ENCODE measurements around the gene SETDB1.
A peak's percentile ranks its signal among the peaks of the same experiment; 100 is the strongest.

SETDB1 gene

GRCh38 chr1:151002611-151003010, 76.4 kb downstream of the SETDB1 start:
- H3K27ac ChIP-seq (ENCODE audit: insufficient read depth in 1 of 2, low read depth in 1 of 2, low read length in 2 of 2, poor library complexity in 1 of 2, severe bottlenecking in 2 of 2): no peak overlapping the region
- WGBS (ENCODE audit: insufficient coverage): no CpG with 5 or more reads among the region's 2 CpGs
- POLR2A ChIA-PET: interaction anchor here (1.1 kb wide), 1 partner anchor 155 kb away, joined by 4 read pairs; no protein-coding TSS in a partner anchor

GRCh38 chr1:151003180-151003579, 77.0 kb downstream of the SETDB1 start:
- Histone ChIP-seq H3K9me3 (ENCODE audit: control extremely low read depth in 1 of 5, control insufficient read depth in 4 of 5, insufficient read depth in 2 of 5, low read depth in 1 of 5, low read length in 4 of 5) (no peaks in the 10 kb centered on the region), H3K4me3 (ENCODE audit: control insufficient read depth in 1 of 7, extremely low read depth in 1 of 7, insufficient read depth in 4 of 7, low read depth in 2 of 7, low read length in 6 of 7) (peak overlapping the region in 5 of 7 experiments; percentile 17 to 63 (median 35)), H3K27me3 (replicated peaks in 2 of 5; ENCODE audit: control insufficient read depth in 4 of 5, insufficient read depth in 5 of 5, low read length in 4 of 5) (no peaks in the 10 kb centered on the region), H3K36me3 (ENCODE audit: control insufficient read depth in 4 of 4, insufficient read depth in 4 of 4, low read length in 3 of 4) (peaks cover 0 to 17% (median 8%) of the 10 kb centered on the region in 4 experiments), H3K27ac (ENCODE audit: insufficient read depth in 1 of 2, low read depth in 1 of 2, low read length in 2 of 2, poor library complexity in 1 of 2, severe bottlenecking in 2 of 2) (peak overlapping the region in 1 of 2 experiments; percentile 49), H3K4me1 (ENCODE audit: control extremely low read depth in 1 of 4, control insufficient read depth in 4 of 4, insufficient read depth in 4 of 4, low read length in 3 of 4) (peaks cover 35 to 95% (median 91%) of the 10 kb centered on the region in 4 experiments)
- DNase-seq: peak in 2 of 3 donors; percentile 37 to 42
- ChIA-PET CTCF (interaction anchor here (0.6 to 12.3 kb wide), 6 partner anchors 7 to 209 kb away, joined by 3 to 235 read pairs (median 7); partner anchors contain the start of gene ANXA9), POLR2A (interaction anchor here (1.1 kb wide), 1 partner anchor 155 kb away, joined by 4 read pairs; no protein-coding TSS in a partner anchor)

More at GRCh38 chr1:151002611-151003010, 76.4 kb downstream of the SETDB1 start:
- peaks cover 30 to 91% (median 86%) of the 10 kb centered on the region in 4 experiments for H3K4me1 ChIP-seq (ENCODE audit: control extremely low read depth in 1 of 4, control insufficient read depth in 4 of 4, insufficient read depth in 4 of 4, low read length in 3 of 4)
- no peaks in the 10 kb centered on the region for H3K9me3 ChIP-seq (ENCODE audit: control extremely low read depth in 1 of 5, control insufficient read depth in 4 of 5, insufficient read depth in 2 of 5, low read depth in 1 of 5, low read length in 4 of 5)
- no peaks in the 10 kb centered on the region for H3K27me3 ChIP-seq (replicated peaks in 2 of 5; ENCODE audit: control insufficient read depth in 4 of 5, insufficient read depth in 5 of 5, low read length in 4 of 5)
- peak overlapping the region in 2 of 7 experiments; percentile 26 to 61 for H3K4me3 ChIP-seq (ENCODE audit: control insufficient read depth in 1 of 7, extremely low read depth in 1 of 7, insufficient read depth in 4 of 7, low read depth in 2 of 7, low read length in 6 of 7)
- DNase-seq: no peak
- CTCF ChIA-PET: interaction anchor here (0.8 to 12.3 kb wide), 6 partner anchors 20 to 95 kb away, joined by 3 to 235 read pairs (median 4); partner anchors contain the start of gene ANXA9
- peaks cover 3 to 22% (median 12%) of the 10 kb centered on the region in 4 experiments for H3K36me3 ChIP-seq (ENCODE audit: control insufficient read depth in 4 of 4, insufficient read depth in 4 of 4, low read length in 3 of 4)

DNA sequence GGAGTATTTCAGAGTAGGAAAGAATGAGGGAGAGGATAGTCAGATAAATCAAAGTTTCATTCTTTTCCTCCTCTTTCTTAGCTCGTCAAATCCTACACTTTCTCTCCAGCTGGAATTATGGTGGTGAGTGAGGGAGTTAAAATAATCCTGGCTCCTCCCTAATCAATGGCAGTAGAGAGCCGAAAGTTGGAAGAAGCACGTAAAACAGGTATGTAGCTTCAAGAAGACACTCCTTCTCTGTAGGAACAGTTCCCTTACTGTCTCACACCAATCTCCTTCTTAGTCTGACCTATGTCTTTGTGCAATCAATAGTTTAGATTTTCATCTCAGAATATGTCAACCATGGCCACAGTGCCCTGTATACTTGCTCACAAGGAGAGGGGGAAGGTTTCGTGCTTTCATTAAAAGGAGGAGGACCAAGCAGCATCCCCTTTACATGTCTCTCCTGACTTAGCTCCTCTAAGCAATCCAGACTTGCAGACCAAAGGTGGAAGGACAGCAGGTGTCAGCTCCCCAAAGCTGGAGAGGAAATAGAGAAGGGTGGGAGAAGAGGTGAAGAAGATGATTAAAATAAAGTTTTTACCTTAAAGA, 79.7 kb downstream of the SETDB1 start:
- Histone ChIP-seq H3K4me1 (ENCODE audit: control extremely low read depth in 1 of 4, control insufficient read depth in 4 of 4, insufficient read depth in 4 of 4, low read length in 3 of 4) (peaks cover 35 to 95% (median 87%) of the 10 kb centered on the region in 4 experiments), H3K27ac (ENCODE audit: insufficient read depth in 1 of 2, low read depth in 1 of 2, low read length in 2 of 2, poor library complexity in 1 of 2, severe bottlenecking in 2 of 2) (peak overlapping the region; percentile 95 to 98), H3K4me3 (ENCODE audit: control insufficient read depth in 1 of 7, extremely low read depth in 1 of 7, insufficient read depth in 4 of 7, low read depth in 2 of 7, low read length in 6 of 7) (peak overlapping the region; percentile 64 to 88 (median 82)), H3K27me3 (replicated peaks in 2 of 5; ENCODE audit: control insufficient read depth in 4 of 5, insufficient read depth in 5 of 5, low read length in 4 of 5) (no peaks in the 10 kb centered on the region), H3K36me3 (ENCODE audit: control insufficient read depth in 4 of 4, insufficient read depth in 4 of 4, low read length in 3 of 4) (peaks cover 0 to 10% (median 5%) of the 10 kb centered on the region in 4 experiments), H3K9me3 (ENCODE audit: control extremely low read depth in 1 of 5, control insufficient read depth in 4 of 5, insufficient read depth in 2 of 5, low read depth in 1 of 5, low read length in 4 of 5) (no peaks in the 10 kb centered on the region)
- DNase-seq: no peak
- ChIA-PET POLR2A (interaction anchor here (0.9 to 1.7 kb wide), 5 partner anchors 8 to 45 kb away, joined by 3 to 7 read pairs (median 4); no protein-coding TSS in a partner anchor), CTCF (interaction anchor here (0.6 to 4.9 kb wide), 21 partner anchors 10 to 773 kb away, joined by 3 to 65 read pairs (median 4); partner anchors contain the start of genes ANXA9, CDC42SE1, MLLT11 and TNFAIP8L2)
- no CpG with 5 or more reads among the region's 4 CpGs for WGBS (ENCODE audit: insufficient coverage)

- CTCF ChIA-PET: interaction anchor here (0.6 to 4.9 kb wide), 22 partner anchors 10 to 773 kb away, joined by 3 to 65 read pairs (median 4); partner anchors contain the start of genes ANXA9, CDC42SE1, MLLT11 and TNFAIP8L2
- no peaks in the 10 kb centered on the region for H3K9me3 ChIP-seq (ENCODE audit: control extremely low read depth in 1 of 5, control insufficient read depth in 4 of 5, insufficient read depth in 2 of 5, low read depth in 1 of 5, low read length in 4 of 5)
- DNase-seq: peak; percentile 73 to 81 (median 78)
- H3K27ac ChIP-seq (ENCODE audit: insufficient read depth in 1 of 2, low read depth in 1 of 2, low read length in 2 of 2, poor library complexity in 1 of 2, severe bottlenecking in 2 of 2): peak within 1 kb of the TSS; percentile 95 to 98
- H3K36me3 ChIP-seq (ENCODE audit: control insufficient read depth in 4 of 4, insufficient read depth in 4 of 4, low read length in 3 of 4): peaks cover 0 to 6% (median 3%) of the 10 kb centered on the region in 4 experiments
- under 1% methylated on average over 13 of the region's 18 CpGs for WGBS (ENCODE audit: insufficient coverage)
- no peaks in the 10 kb centered on the region for H3K27me3 ChIP-seq (replicated peaks in 2 of 5; ENCODE audit: control insufficient read depth in 4 of 5, insufficient read depth in 5 of 5, low read length in 4 of 5)
- POLR2A ChIA-PET: interaction anchor here (0.8 to 1.7 kb wide), 5 partner anchors 9 to 53 kb away, joined by 3 to 7 read pairs (median 4); partner anchors contain the start of gene CDC42SE1
- peak within 1 kb of the TSS; percentile 64 to 88 (median 84) for H3K4me3 ChIP-seq (ENCODE audit: control insufficient read depth in 1 of 7, extremely low read depth in 1 of 7, insufficient read depth in 4 of 7, low read depth in 2 of 7, low read length in 6 of 7)
- H3K4me1 ChIP-seq (ENCODE audit: control extremely low read depth in 1 of 4, control insufficient read depth in 4 of 4, insufficient read depth in 4 of 4, low read length in 3 of 4): peaks cover 36 to 95% (median 87%) of the 10 kb centered on the region in 4 experiments
These were observed 80.3 kb downstream of the SETDB1 start, which contains the start of gene MINDY1 for GRCh38 chr1:151006327-151007052. MINDY1 (minus strand) TSS chr1:151006902; CDS start chr1:151002617, 4,285 bp downstream.

DNA sequence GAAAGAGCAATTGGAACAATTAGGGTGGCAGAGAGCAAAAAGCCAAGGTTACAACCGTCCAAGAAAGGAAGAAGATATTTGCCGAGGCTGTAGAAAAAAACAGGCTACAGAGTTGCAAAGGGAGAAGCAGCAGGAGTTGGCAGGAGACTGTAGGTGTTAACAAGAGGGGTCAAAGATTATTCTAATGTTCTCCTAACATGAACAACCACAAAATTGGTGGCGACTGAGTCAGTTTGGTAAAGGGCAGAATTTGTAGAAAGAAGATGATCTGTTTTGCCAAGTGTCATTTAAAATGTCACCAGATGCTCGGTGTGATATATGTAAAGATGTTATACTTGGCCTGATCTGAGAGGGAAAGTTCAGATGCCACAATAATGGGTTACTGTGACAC, 81.7 kb downstream of the SETDB1 start:
- Histone ChIP-seq H3K4me3 (ENCODE audit: control insufficient read depth in 1 of 7, extremely low read depth in 1 of 7, insufficient read depth in 4 of 7, low read depth in 2 of 7, low read length in 6 of 7) (peak overlapping the region in 6 of 7 experiments; percentile 75 to 96 (median 84)), H3K4me1 (ENCODE audit: control extremely low read depth in 1 of 4, control insufficient read depth in 4 of 4, insufficient read depth in 4 of 4, low read length in 3 of 4) (peaks cover 32 to 95% (median 83%) of the 10 kb centered on the region in 4 experiments), H3K27ac (ENCODE audit: insufficient read depth in 1 of 2, low read depth in 1 of 2, low read length in 2 of 2, poor library complexity in 1 of 2, severe bottlenecking in 2 of 2) (peak overlapping the region; percentile 95 to 98), H3K27me3 (replicated peaks in 2 of 5; ENCODE audit: control insufficient read depth in 4 of 5, insufficient read depth in 5 of 5, low read length in 4 of 5) (no peaks in the 10 kb centered on the region), H3K9me3 (ENCODE audit: control extremely low read depth in 1 of 5, control insufficient read depth in 4 of 5, insufficient read depth in 2 of 5, low read depth in 1 of 5, low read length in 4 of 5) (no peaks in the 10 kb centered on the region), H3K36me3 (ENCODE audit: control insufficient read depth in 4 of 4, insufficient read depth in 4 of 4, low read length in 3 of 4) (no peaks in the 10 kb centered on the region)
- ChIA-PET CTCF (interaction anchor here (3.3 to 4.9 kb wide), 4 partner anchors 12 to 30 kb away, joined by 19 to 65 read pairs (median 36); partner anchors contain the start of gene ANXA9), POLR2A (no interaction called here)
- WGBS (ENCODE audit: insufficient coverage): 33% methylated on average over 2 of the region's 4 CpGs
- no peak for DNase-seq

DNA sequence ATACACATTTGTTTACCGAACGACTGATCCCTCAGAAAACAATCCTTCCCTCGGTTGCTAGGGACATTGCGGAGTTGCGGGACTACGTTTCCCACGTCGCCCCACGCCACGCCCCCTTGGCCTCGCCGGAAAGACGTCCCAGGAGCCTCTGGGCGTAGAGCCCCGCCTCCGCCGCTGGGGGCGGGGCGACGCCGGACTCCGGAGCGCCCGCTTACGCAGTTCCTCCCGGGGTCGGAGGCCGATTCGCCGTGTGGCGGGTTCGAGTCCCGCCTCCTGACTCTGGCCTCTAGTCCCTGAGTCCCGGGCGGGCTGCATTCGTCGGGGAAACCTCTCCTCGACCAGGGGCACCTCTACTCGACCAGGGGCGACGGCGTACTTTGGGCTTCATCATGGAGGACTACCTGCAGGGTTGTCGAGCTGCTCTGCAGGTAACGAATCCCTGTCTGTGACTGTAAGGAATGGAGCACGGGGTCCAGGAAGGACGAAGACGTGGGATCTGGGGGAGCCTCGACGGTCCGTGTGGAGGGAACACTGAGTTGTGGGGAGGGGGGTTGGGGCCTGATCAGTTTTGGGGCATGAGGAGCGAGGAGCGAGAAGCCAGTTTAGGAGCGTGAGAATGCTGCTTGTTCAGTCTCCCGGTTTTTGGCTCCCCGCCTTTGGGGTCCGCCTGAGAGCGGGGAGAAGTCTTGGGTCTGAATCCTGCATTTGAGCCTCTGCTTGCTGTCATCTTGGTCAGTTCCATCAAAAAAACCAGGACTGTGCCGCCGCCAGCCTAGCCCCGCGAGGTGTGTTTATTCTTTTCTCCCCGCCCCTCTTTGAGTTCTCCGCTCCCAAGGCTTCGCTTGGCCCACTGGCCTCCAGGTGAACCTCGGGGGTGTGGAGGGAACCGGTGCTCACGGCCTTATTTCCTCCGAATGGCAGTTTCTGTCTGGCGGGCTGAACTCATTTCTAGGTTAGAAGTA, 82.4 kb downstream of the SETDB1 start, which contains the start of gene PRUNE1:
Gene PRUNE1 (plus strand): TSS at position 206 of the 962 bp plus-strand sequence. CDS start 184 bp downstream, at position 390.
- peaks cover 32 to 95% (median 83%) of the 10 kb centered on the region in 4 experiments for H3K4me1 ChIP-seq (ENCODE audit: control extremely low read depth in 1 of 4, control insufficient read depth in 4 of 4, insufficient read depth in 4 of 4, low read length in 3 of 4)
- H3K4me3 ChIP-seq (ENCODE audit: control insufficient read depth in 1 of 7, extremely low read depth in 1 of 7, insufficient read depth in 4 of 7, low read depth in 2 of 7, low read length in 6 of 7): peak within 1 kb of the TSS; percentile 69 to 96 (median 81)
- DNase-seq: peak; percentile 98 to 99 (median 99)
- no peaks in the 10 kb centered on the region for H3K9me3 ChIP-seq (ENCODE audit: control extremely low read depth in 1 of 5, control insufficient read depth in 4 of 5, insufficient read depth in 2 of 5, low read depth in 1 of 5, low read length in 4 of 5)
- ChIA-PET CTCF (interaction anchor here (1.1 to 1.7 kb wide), 2 partner anchors 9 to 29 kb away, joined by 7 read pairs; no protein-coding TSS in a partner anchor), POLR2A (no interaction called here)
- no peaks in the 10 kb centered on the region for H3K36me3 ChIP-seq (ENCODE audit: control insufficient read depth in 4 of 4, insufficient read depth in 4 of 4, low read length in 3 of 4)
- 0% methylated on average over 63 of the region's 69 CpGs for WGBS (ENCODE audit: insufficient coverage)
- H3K27me3 ChIP-seq (replicated peaks in 2 of 5; ENCODE audit: control insufficient read depth in 4 of 5, insufficient read depth in 5 of 5, low read length in 4 of 5): no peaks in the 10 kb centered on the region
- peak within 1 kb of the TSS; percentile 95 to 98 for H3K27ac ChIP-seq (ENCODE audit: insufficient read depth in 1 of 2, low read depth in 1 of 2, low read length in 2 of 2, poor library complexity in 1 of 2, severe bottlenecking in 2 of 2)

Measured in common myeloid progenitor, CD34-positive (primary cell).